ENCODE results near the gene SERPINE2. TPM values are rescaled to one million over a fixed set of nuclear protein-coding genes. Genes with fewer than 3 reads are reported as not detected.

SERPINE2 gene
- total RNA-seq, 1 donor from 2014 or later: 1.6 TPM

GRCh38 chr2:223978451-223978850 lies 60.6 kb downstream of the SERPINE2 start:
- ATAC-seq (no peak), DNase-seq (ENCODE audit: low spot score) (no peak)

DNA sequence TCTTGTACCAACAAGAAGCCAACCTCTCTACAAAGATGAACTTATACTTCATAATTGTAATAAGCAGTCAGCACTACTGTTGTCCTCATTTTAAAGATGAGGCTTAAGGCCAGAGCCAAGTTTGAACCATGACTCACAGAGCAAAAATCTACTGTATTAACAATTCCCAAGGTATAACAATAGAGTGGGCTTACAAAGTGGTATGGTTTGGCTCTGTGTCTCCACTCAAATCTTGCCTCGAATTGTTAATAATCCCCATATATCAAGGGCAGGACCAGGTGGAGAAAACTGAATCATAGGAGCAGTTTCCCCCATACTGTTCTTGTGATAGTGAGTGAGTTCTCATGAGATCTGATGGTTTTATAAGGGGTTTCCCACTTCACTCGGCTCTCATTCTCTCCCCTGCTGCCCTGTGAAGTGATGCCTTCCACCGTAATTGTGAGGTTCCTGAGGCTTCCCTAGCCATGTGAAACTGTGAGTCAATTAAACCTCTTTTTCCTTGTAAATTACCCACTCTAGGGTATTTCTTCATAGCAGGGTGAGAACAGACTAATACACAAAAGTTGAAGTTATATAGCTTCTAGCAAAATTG lies 62.4 kb downstream of the SERPINE2 start:
- ATAC-seq (no peak), DNase-seq (ENCODE audit: low spot score) (no peak)

- ATAC-seq (no peak), DNase-seq (ENCODE audit: low spot score) (no peak)
These were observed 65.5 kb downstream of the SERPINE2 start for GRCh38 chr2:223973606-223974005.

- DNase-seq (ENCODE audit: low spot score) (no peak), ATAC-seq (peak; percentile 19)
These were observed 66.4 kb downstream of the SERPINE2 start for GRCh38 chr2:223972656-223973102.

DNA sequence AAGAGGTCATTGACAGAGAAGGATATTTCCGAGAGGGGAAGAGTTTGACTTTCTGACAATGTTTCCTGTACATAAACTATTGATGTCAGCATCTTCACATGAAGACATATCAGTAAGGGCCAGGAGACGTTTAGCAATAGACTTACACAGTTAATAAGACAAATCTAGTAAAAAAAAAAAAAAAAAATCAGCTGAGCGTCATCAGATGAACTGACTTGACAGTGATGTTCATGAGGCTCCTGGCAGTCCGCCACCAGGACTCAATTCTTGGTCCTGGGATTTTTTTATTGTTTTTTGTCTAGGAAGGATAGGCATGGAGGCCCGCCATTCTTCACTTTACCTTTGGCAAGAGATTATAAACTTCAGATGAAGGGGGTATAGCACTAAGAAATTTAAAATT lies 67.4 kb downstream of the SERPINE2 start:
- ATAC-seq (no peak), DNase-seq (ENCODE audit: low spot score) (no peak)

DNA sequence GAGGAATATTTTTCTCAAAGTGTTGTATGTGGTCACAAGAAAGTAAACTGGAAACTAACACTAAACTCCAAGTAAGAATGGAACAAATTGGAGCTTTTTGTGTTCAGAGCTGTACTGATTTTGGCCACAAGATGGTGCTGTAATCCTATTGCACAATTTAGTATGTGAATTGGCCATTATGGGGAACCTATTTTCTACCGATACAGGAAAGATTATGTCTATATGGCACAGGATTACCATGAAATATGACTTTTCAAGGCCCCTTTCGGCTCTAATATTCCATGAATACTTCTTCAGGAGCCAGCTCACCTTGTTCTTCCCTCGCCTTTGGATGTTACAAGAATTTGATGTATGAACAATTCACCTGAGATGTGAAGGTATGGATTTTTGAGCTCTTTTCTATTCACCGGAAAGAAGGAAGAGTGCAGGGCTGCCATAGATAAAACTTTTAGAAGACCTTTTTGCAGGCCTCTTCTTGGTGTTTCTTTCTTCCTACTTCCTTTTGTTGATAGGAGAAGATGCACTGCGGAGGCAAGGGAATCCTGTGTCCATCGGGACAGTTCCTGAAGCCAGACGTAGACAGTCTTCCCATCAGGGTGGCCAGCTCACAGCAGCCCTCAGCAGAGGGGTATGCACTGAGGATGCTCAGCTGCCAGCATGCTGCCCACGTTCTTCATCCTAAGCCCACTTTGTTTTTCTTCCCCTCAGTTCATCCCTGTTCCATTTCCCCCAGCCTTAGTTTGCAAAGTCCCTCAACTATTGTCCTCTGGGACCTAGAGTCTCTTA lies 68.5 kb downstream of the SERPINE2 start:
- no peak for DNase-seq (ENCODE audit: low spot score)
- peak; percentile 91 for ATAC-seq

- ATAC-seq (peak; percentile 26), DNase-seq (ENCODE audit: low spot score) (no peak)
These were observed 69.2 kb downstream of the SERPINE2 start for GRCh38 chr2:223969856-223970255.

GRCh38 chr2:223969315-223969714 lies 69.8 kb downstream of the SERPINE2 start:
- ATAC-seq (no peak), DNase-seq (ENCODE audit: low spot score) (no peak)

DNA sequence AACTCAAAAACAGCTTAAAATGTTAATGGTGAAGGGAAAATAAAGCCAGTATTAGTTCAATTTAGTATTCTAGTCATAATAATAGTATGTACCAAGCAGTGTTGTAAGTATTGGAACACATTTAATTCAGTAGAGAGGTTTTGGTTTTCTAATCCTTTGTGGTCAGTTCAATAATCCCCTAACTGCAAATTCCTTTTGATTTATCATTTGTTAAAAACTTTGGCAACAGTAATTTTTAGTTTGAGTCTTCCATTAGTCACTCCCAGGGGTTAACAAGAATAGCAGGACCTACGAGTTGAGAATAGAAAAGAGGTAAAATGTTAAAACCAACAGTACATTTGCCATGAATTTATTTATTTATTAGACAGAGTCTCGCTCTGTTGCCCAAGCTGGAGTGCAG lies 71.1 kb downstream of the SERPINE2 start:
- ATAC-seq: no peak

DNA sequence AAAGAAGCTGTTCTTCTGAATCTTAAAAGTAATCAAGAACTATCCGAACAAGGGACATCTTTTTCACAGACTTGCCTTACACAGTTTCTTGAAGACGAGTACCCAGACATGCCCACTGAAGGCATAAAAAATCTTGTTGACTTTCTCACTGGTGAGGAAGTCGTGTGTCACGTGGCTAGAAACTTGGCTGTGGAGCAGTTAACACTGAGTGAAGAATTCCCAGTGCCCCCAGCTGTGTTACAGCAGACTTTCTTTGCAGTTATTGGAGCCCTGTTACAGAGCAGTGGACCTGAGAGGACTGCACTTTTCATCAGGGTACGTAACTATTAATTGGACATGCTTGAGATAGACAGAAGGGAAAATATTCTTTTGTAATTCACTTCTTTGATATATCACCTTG lies 79.4 kb downstream of the SERPINE2 start:
- ATAC-seq (no peak), DNase-seq (ENCODE audit: low spot score) (no peak)

More for the DNA sequence above, 71.1 kb downstream of the SERPINE2 start:
- no peak for DNase-seq (ENCODE audit: low spot score)

- peak; percentile 100 for ATAC-seq
- peak; percentile 97 for DNase-seq (ENCODE audit: low spot score)
These were observed 81.8 kb downstream of the SERPINE2 start, which contains the start of gene MRPL44 for GRCh38 chr2:223957092-223957851. MRPL44 (plus strand) TSS chr2:223957463; CDS start chr2:223957473, 10 bp downstream.

- ATAC-seq (no peak), DNase-seq (ENCODE audit: low spot score) (no peak)
These were observed 82.8 kb downstream of the SERPINE2 start for GRCh38 chr2:223956300-223956699.

- ATAC-seq (no peak), DNase-seq (ENCODE audit: low spot score) (no peak)
These were observed 84.7 kb downstream of the SERPINE2 start for GRCh38 chr2:223954401-223954800.

DNA sequence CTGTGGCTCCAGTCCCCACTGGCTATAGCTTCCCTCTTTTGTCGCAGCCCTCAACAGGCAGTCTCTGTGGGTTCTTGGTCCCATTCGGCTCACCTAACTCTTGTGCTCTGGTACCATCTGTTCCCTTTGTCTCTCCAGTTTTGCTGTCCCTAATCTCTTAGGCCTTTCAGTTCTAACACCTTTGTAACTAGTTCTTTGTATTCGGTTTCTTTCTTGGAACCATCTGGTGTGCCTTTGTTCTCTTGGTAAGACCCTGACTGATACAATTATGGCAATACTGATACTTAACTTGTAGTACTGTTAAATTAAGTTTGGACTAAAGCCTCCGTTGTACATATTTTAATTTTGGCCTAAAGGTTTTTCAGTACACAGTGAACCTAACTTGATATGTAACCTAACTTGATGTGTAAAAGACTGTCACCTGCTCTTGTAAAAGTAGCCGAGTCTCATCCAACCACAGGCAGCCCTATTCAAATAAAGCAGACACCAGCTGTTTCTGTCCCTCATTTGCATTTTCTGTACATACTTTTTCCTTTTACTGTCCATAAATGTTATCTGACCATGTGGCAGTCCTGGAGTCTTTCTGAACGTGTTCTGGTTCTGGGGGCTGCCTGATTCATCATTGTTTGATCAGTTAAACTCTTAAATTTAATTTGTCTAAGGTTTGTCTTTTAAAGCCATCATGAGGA lies 86.7 kb downstream of the SERPINE2 start:
- ATAC-seq: no peak
- no peak for DNase-seq (ENCODE audit: low spot score)

DNA sequence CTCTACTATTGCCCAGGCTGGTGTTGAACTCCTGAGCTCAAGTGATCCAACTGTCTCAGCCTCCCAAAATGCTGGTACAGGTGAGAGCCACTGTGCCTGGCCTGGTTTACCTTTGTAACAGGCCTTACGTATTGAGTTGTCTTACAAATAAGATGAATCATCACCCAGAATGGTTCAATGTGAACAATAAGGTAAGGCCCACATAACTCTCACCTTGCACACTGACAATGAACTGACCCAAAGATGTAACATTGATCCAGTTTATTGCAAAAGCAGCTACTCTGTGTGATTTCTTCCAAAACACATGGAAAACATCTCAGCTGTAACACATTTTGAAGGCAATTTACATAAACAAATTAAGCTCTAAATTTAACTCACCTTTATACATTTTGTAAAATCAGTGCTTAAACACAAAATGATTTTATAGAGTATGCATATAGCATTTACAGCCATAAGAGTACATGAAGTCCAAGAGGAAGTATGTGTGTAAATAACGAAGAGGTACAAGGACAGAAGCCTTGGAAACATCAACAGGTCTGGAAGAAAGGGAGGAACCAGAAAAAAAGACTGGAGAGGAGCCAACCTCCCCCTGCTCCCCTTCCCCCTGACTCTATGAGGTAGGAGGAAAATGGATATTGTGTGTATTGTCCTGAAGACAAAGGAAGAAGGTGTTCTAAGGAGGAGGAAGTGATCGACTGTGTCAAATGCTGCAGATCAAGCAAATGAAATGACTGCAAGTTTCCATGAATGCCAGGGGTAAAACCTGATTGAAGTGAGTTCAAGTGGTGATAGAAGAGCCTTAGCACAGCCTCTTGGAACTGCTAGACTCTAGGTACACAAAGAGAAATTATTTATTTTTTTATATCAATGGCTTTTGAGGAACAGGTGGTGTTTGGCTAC lies 88.4 kb downstream of the SERPINE2 start:
- ATAC-seq (no peak), DNase-seq (ENCODE audit: low spot score) (no peak)

- DNase-seq (ENCODE audit: low spot score) (no peak), ATAC-seq (no peak)
These were observed 89.7 kb downstream of the SERPINE2 start for GRCh38 chr2:223949241-223949840.

- no peak for ATAC-seq
- no peak for DNase-seq (ENCODE audit: low spot score)
These were observed 91.3 kb downstream of the SERPINE2 start for GRCh38 chr2:223947711-223948205.

DNA sequence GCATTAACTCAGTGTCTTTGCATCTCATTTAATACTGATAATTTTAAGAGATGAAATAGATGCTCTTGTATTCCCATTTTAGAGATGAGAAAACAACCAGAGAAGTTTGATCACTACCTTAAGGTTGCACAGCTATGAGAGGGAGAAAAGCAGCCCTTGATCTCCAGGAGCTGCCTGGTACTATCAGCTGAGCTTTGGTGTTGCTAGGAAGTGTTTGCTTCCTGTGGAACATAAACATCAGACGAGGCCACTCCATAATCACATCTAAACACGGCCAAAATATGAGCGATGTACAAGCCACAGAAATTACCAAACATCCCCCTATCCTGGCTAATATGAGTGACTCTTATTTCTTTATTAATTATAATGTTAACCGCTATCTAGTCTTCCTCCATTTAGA lies 93.3 kb downstream of the SERPINE2 start:
- ATAC-seq (no peak), DNase-seq (ENCODE audit: low spot score) (no peak)

Data from left lobe of liver (tissue), 2 donors.